GM21717 (cell line): ENCODE results near the gene SFRP5.

ENCODE experiments used
- ATAC-seq: cut with Tn5 transposase; IDR thresholded peaks from one replicate; pipeline ENCODE4 v1.9.1; 2021; ENCODE audit warnings: mild to moderate bottlenecking, moderate library complexity; ENCODE audit not compliant: unreplicated experiment

The SFRP5 gene

GRCh38 chr10:97771913-97772823 lies at the start of gene SFRP5:
Gene SFRP5, minus strand, starts transcription at chr10:97771999. Its CDS starts 166 bp downstream, at chr10:97771833.
- no peak for ATAC-seq

GRCh38 chr10:97820096-97820704 lies 48.4 kb upstream of the SFRP5 start:
- no peak for ATAC-seq

GRCh38 chr10:97818572-97818971 lies 46.8 kb upstream of the SFRP5 start:
- ATAC-seq: no peak

- ATAC-seq: no peak
Measured at GRCh38 chr10:97816609-97817008, 44.8 kb upstream of the SFRP5 start.

GRCh38 chr10:97814996-97815395 lies 43.2 kb upstream of the SFRP5 start:
- no peak for ATAC-seq

- no peak for ATAC-seq
Measured at GRCh38 chr10:97813311-97813710, 41.5 kb upstream of the SFRP5 start.

- ATAC-seq: no peak
Measured at GRCh38 chr10:97812696-97813095, 40.9 kb upstream of the SFRP5 start.

GRCh38 chr10:97811958-97812357 lies 40.2 kb upstream of the SFRP5 start:
- ATAC-seq: no peak

GRCh38 chr10:97810446-97810845 lies 38.6 kb upstream of the SFRP5 start:
- no peak for ATAC-seq

- ATAC-seq: no peak
Measured at GRCh38 chr10:97805949-97806348, 34.1 kb upstream of the SFRP5 start.

GRCh38 chr10:97805096-97805884 lies 33.5 kb upstream of the SFRP5 start:
- ATAC-seq: no peak

- no peak for ATAC-seq
Measured at GRCh38 chr10:97801422-97801821, 29.6 kb upstream of the SFRP5 start.

- ATAC-seq: no peak
Measured at GRCh38 chr10:97800474-97800873, 28.7 kb upstream of the SFRP5 start.

- ATAC-seq: no peak
Measured at GRCh38 chr10:97798958-97799610, 27.3 kb upstream of the SFRP5 start.

- no peak for ATAC-seq
Measured at GRCh38 chr10:97796651-97797050, 24.9 kb upstream of the SFRP5 start.

- no peak for ATAC-seq
Measured at GRCh38 chr10:97795886-97796285, 24.1 kb upstream of the SFRP5 start.

GRCh38 chr10:97791824-97792721 lies 20.3 kb upstream of the SFRP5 start:
- ATAC-seq: peak; percentile 58

- ATAC-seq: no peak
Measured at GRCh38 chr10:97789770-97790397, 18.1 kb upstream of the SFRP5 start.
